Testis (tissue), 3 donors: ENCODE measurements around the gene RNU5D-1. TPM values are rescaled to one million over a fixed set of nuclear protein-coding genes. Genes with fewer than 3 reads are reported as not detected.

Experiments
- DNase-seq: peaks from one replicate; pipeline ENCODE4 v3.0.0-alpha.2; 2019
- H3K27ac ChIP-seq, 2 donors: fragments of 200-600 bp; sonication (generic); one replicate each; pipeline ENCODE4 v1.5.1; 2019
- H3K27me3 ChIP-seq: fragments of 200-600 bp; sonication (generic); one replicate; pipeline ENCODE4 v1.5.1; 2019
- H3K36me3 ChIP-seq: fragments of 200-600 bp; sonication (generic); one replicate; pipeline ENCODE4 v1.5.1; 2017; ENCODE audit warnings: low read depth; ENCODE audit errors: missing control alignments
- H3K4me1 ChIP-seq: fragments of 200-600 bp; sonication (generic); one replicate; pipeline ENCODE4 v1.5.1; 2019
- H3K4me3 ChIP-seq, 2 donors: fragments of 200-600 bp; sonication (generic); one replicate each; pipeline ENCODE4 v1.5.1; 2017 to 2019
- H3K9me3 ChIP-seq: fragments of 200-600 bp; sonication (generic); one replicate; pipeline ENCODE4 v1.5.1; 2017
- CTCF ChIP-seq, 3 experiments: fragments of 450-650 bp in 2 of 3; fragments of 200-600 bp in 1 of 3; sonication (generic) in 1 of 3; IDR thresholded peaks; one replicate each; pipeline ENCODE4 v1.5.1; 2016 to 2019; ENCODE audit warnings: antibody characterized with exemption in 3 of 3, mild to moderate bottlenecking in 2 of 3, moderate library complexity in 1 of 3
- POLR2A ChIP-seq: fragments of 450-650 bp; IDR thresholded peaks from one replicate; pipeline ENCODE4 v1.6.1; 2017; ENCODE audit warnings: antibody characterized with exemption, mild to moderate bottlenecking, moderate library complexity
- WGBS, 2 donors: methylation state at CpG; one replicate each; pipeline ENCODE4 v1.1.5; 2018; 5-methylcytosine and 5-hydroxymethylcytosine counted together
- intact Hi-C: fragments of 100-400 bp; cut with DNase I; formaldehyde crosslinking; loops from one replicate; pipeline ENCODE4 v1.15.1; 2023; ENCODE audit warnings: low total_unique reads
- polyA plus RNA-seq: library from polyadenylated mRNA; stranded (reverse); fragments of 350-450 nt; fragmentation: Illumina TruSeq; extraction: RNeasy Lipid Tissue Mini Kit (QIAGEN cat#74804); gene quantifications from one replicate; pipeline ENCODE4 v1.2.3, GENCODE V29; 2014; ENCODE audit warnings: low read depth, low replicate concordance; ENCODE audit not compliant: insufficient read depth
- small RNA-seq, 2 donors: library from RNA; depleted of rRNA; stranded (forward); fragments of <200 nt; gene quantifications; one replicate each; pipeline ENCODE3, GENCODE V24; 2016
- total RNA-seq, 2 donors: library from RNA; depleted of rRNA; stranded (reverse); fragments of >200 nt; gene quantifications; one replicate each; pipeline ENCODE4 v1.2.3, GENCODE V29; 2016

Gene RNU5D-1
- total and polyA plus RNA-seq, 3 donors from 2014 or later: not detected

GRCh38 chr1:44682883-44683265, 48.1 kb downstream of the RNU5D-1 start:
- DNase-seq: no peak
- no peaks in the 10 kb centered on the region for H3K36me3 ChIP-seq
- no peak overlapping the region for H3K4me3 ChIP-seq
- WGBS, 2 donors: 82 to 94% methylated on average over 3 of the region's 3 CpGs
- no peaks in the 10 kb centered on the region for H3K4me1 ChIP-seq
- no peaks in the 10 kb centered on the region for H3K27me3 ChIP-seq
- intact Hi-C loops: no loop called here
- H3K27ac ChIP-seq: no peak overlapping the region
- TF ChIP-seq CTCF (IDR thresholded peaks at IDR 0.05) (no peak), POLR2A (no peak)
- H3K9me3 ChIP-seq: no peaks in the 10 kb centered on the region

DNA sequence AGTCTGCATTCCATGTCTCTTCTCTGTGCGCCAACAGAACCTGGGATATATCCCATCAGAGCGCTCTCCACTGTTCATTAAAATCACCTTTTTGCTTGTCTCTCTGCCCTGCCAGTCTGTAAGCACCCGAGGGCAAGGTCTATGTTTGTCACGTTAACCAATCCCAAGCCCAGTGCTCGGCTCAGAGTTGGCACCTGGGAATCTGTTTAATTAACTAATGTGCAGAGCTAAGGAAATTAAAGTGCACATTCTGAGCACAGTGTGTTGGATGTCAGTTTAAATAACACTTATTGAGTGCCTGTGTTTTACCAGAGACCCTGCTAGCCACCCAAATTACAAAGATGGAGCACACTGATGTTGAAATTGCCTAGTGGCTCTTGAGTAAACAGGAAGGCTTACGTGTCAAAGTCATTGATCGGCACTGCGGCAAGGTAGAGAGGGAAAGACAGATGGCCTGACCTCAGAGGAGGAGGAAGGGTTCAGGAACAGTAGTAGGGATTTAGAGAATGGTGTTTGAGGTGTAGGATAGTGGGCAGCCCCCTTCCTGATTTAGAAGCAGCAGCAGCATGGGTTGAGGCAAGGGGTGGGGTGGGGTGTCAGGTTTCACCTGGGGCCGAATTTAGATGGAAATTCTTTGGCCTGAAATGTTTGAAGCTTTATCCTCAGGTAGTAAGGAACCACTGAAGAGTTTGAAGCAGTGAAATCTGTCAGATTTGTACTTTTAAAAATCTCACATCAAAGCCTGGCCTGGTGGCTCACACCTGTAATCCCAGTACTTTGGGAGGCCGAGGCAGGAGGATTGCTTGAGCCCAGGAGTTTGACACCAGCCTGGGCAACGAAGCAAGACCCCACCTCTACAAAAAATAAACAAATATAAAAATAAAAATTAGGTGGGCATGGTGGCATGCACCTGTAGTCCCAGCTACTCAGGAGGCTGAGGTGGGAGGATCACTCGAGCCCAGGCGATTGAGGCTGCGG, 48.8 kb downstream of the RNU5D-1 start:
- 87 to 90% methylated on average over 14 of the region's 14 CpGs for WGBS, 2 donors
- Histone ChIP-seq H3K4me3 (no peak overlapping the region), H3K36me3 (no peaks in the 10 kb centered on the region), H3K9me3 (no peaks in the 10 kb centered on the region), H3K4me1 (no peaks in the 10 kb centered on the region), H3K27me3 (no peaks in the 10 kb centered on the region), H3K27ac (no peak overlapping the region)
- intact Hi-C loops: no loop called here
- DNase-seq: no peak
- TF ChIP-seq CTCF (IDR thresholded peaks at IDR 0.05) (no peak), POLR2A (no peak)

Small RNAs within 50 kb of the gene (small RNA-seq; reads per million reads assigned to genes)
- 3.5 to 10.4 reads per million in 2 donors for gene RNU5D-1
- gene RNU5F-1: 0.09 to 2.0 reads per million in 2 donors
- gene SNORD38A: 601 to 617 reads per million in 2 donors
- gene SNORD38B: 0 reads per million in 2 donors
- 1,815 to 3,074 reads per million in 2 donors for gene SNORD46
- 0 reads per million in 2 donors for gene SNORD55

Other genes starting within 250 kb of the RNU5D-1 start
- 10 to 100 TPM; 15.6 to 18.9 TPM for gene TMEM53, start 56.7 kb downstream of the RNU5D-1 start, total RNA-seq
- gene TMEM53, start 56.7 kb downstream of the RNU5D-1 start, polyA plus RNA-seq: 40.2 TPM
- gene ARMH1, start 56.5 kb downstream of the RNU5D-1 start, total RNA-seq: 10 to 100 TPM; 17.4 to 29.7 TPM
- gene ARMH1, start 56.5 kb downstream of the RNU5D-1 start, polyA plus RNA-seq: 42.9 TPM
- gene KIF2C, start 8.7 kb upstream of the RNU5D-1 start, total RNA-seq: 100 to 1,000 TPM in 1 of 2 donors, 10 to 100 TPM in 1; 53.5 to 130 TPM
- gene KIF2C, start 8.7 kb upstream of the RNU5D-1 start, polyA plus RNA-seq: 167 TPM
- gene RPS8, start 44.4 kb upstream of the RNU5D-1 start, total RNA-seq: 100 to 1,000 TPM; 431 to 935 TPM
- 860 TPM for gene RPS8, start 44.4 kb upstream of the RNU5D-1 start, polyA plus RNA-seq
- 1 to 10 TPM; 1.1 to 1.7 TPM for gene BEST4, start 57.0 kb upstream of the RNU5D-1 start, total RNA-seq
- 0.79 TPM for gene BEST4, start 57.0 kb upstream of the RNU5D-1 start, polyA plus RNA-seq
- gene PLK3, start 69.2 kb upstream of the RNU5D-1 start, total RNA-seq: 10 to 100 TPM; 16.4 to 17.2 TPM
- 7.2 TPM for gene PLK3, start 69.2 kb upstream of the RNU5D-1 start, polyA plus RNA-seq
- 1 to 10 TPM; 3.2 to 4.0 TPM for gene DYNLT4, start 76.2 kb upstream of the RNU5D-1 start, total RNA-seq
- gene DYNLT4, start 76.2 kb upstream of the RNU5D-1 start, polyA plus RNA-seq: 0.47 TPM
- 10 to 100 TPM; 10.2 to 14.1 TPM for gene BTBD19, start 77.4 kb upstream of the RNU5D-1 start, total RNA-seq
- 5.4 TPM for gene BTBD19, start 77.4 kb upstream of the RNU5D-1 start, polyA plus RNA-seq
- 10 to 100 TPM; 36.8 to 47.8 TPM for gene PTCH2, start 112.1 kb upstream of the RNU5D-1 start, total RNA-seq
- 15.2 TPM for gene PTCH2, start 112.1 kb upstream of the RNU5D-1 start, polyA plus RNA-seq